Measurements from ENCODE around the gene PACSIN2.

- TF ChIP-seq CTCF (IDR thresholded peaks at IDR 0.05) (peak in 1 of 7 experiments; percentile 8), POLR2AphosphoS5 (IDR thresholded peaks at IDR 0.05) (no peak), POLR2A (IDR thresholded peaks at IDR 0.05) (no peak)
Observed at GRCh38 chr22:43053176-43053575, 38.2 kb upstream of the PACSIN2 start.
